ENCODE measurements around the gene KLF15.

KLF15 gene

GRCh38 chr3:126346466-126346865 lies 10.7 kb downstream of the KLF15 start:
- no peak overlapping the region for H3K4me3 ChIP-seq (ENCODE audit: low read length)
- DNase-seq (ENCODE audit: low read depth), result no peak

DNA sequence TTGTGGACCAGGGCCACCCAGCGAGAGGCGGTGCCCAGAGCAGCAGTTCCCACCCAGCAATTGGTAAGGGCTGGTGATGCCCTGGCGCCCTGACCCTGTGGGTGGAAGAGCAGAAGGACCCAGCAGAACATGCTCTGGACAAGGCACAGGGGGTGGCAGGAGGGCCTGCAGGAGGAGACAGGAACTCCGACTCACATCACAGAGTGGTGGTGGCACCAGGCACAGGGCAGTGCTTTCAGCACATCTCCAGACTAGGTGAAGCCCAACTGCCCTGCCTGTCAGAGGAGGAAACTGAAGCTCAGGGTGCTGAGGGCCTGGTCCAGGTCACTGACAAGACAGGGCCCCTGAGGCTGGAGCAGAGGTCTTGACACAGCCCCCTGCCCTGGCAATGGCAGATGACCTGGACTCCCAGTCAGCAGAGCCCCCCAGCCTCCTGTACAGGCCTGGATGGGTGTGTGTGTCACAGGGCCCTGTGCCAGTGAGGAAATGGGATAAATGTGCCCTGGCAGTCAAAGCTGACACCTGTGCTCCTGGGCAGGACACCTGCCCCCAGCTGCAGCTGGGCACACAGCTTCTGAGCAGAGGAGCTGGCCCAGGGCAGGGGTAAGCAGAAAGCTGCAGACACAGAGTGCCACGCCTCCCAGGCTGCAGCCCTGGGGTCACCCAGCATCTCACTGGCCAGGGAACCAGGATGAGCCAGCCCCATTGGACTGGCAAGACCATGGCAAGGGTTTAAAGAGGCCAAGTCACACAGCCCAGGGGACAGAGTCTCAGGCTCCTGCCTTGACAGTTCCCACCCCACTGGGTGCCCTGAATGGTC lies 11.4 kb downstream of the KLF15 start:
- DNase-seq (ENCODE audit: low read depth), result no peak
- no peak overlapping the region for H3K4me3 ChIP-seq (ENCODE audit: low read length)
- TF ChIP-seq, protein P1, sequence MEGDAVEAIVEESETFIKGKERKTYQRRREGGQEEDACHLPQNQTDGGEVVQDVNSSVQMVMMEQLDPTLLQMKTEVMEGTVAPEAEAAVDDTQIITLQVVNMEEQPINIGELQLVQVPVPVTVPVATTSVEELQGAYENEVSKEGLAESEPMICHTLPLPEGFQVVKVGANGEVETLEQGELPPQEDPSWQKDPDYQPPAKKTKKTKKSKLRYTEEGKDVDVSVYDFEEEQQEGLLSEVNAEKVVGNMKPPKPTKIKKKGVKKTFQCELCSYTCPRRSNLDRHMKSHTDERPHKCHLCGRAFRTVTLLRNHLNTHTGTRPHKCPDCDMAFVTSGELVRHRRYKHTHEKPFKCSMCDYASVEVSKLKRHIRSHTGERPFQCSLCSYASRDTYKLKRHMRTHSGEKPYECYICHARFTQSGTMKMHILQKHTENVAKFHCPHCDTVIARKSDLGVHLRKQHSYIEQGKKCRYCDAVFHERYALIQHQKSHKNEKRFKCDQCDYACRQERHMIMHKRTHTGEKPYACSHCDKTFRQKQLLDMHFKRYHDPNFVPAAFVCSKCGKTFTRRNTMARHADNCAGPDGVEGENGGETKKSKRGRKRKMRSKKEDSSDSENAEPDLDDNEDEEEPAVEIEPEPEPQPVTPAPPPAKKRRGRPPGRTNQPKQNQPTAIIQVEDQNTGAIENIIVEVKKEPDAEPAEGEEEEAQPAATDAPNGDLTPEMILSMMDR (IDR thresholded peaks at IDR 0.05; ENCODE audit: insufficient read depth, low read depth, low read length, missing control alignments), result no peak

More at GRCh38 chr3:126346466-126346865, 10.7 kb downstream of the KLF15 start:
- TF ChIP-seq, protein P1 (IDR thresholded peaks at IDR 0.05; ENCODE audit: insufficient read depth, low read depth, low read length, missing control alignments), result no peak

DNA sequence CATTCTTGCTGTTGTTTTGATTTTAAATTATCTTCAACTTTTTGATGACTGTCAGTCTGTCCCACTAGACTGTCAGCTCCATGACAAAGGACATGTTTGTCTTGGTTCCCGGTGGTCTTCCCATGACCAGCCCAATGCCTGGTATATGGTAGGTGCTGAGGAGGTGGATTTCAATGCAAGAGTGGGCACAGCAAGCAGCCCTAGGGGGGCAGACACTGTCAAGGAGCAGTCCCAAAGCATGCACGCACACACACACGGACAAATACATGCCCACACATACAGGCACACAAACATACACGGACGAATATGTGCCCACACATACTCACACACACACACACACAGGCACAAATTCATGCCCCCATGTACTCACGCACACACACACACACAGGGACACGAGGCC lies 12.0 kb downstream of the KLF15 start:
- TF ChIP-seq, protein P1 (IDR thresholded peaks at IDR 0.05; ENCODE audit: insufficient read depth, low read depth, low read length, missing control alignments), result no peak
- DNase-seq (ENCODE audit: low read depth), result no peak
- no peak overlapping the region for H3K4me3 ChIP-seq (ENCODE audit: low read length)

- DNase-seq (ENCODE audit: low read depth), result no peak
- TF ChIP-seq, protein P1 (IDR thresholded peaks at IDR 0.05; ENCODE audit: insufficient read depth, low read depth, low read length, missing control alignments), result no peak
- no peak overlapping the region for H3K4me3 ChIP-seq (ENCODE audit: low read length)
Observed at GRCh38 chr3:126344380-126345041, 12.7 kb downstream of the KLF15 start.

DNA sequence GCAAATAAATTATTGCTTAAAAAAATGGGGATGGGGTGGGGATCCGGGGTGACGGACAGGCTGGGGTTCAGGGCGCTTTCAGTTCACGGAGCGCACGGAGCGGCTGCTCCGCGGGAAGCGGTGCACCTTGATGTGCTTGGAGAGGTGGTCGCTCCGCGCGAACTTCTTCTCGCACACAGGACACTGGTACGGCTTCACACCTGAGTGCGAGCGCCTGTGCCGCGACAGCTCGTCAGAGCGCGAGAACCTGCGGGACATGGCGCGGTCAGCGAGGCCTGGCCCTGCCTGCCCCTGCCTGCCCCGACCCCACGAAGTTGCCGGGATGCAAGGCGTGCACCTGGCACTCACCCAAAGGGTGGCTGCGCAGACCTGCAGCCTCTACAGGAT lies 13.6 kb downstream of the KLF15 start:
- TF ChIP-seq, protein P1 (IDR thresholded peaks at IDR 0.05; ENCODE audit: insufficient read depth, low read depth, low read length, missing control alignments), result no peak
- no peak for DNase-seq (ENCODE audit: low read depth)

GRCh38 chr3:126342991-126343648 lies 14.1 kb downstream of the KLF15 start:
- TF ChIP-seq, protein P1 (IDR thresholded peaks at IDR 0.05; ENCODE audit: insufficient read depth, low read depth, low read length, missing control alignments), result no peak
- no peak overlapping the region for H3K4me3 ChIP-seq (ENCODE audit: low read length)
- no peak for DNase-seq (ENCODE audit: low read depth)

More for the DNA sequence above, 13.6 kb downstream of the KLF15 start:
- H3K4me3 ChIP-seq (ENCODE audit: low read length), result no peak overlapping the region

Data from epithelial cell of esophagus (primary cell).